HG02981 (cell line): ENCODE measurements around the gene LRATD1.
"Not testable (repeated sequence)": the region's sequence is repeated elsewhere in the genome, so short reads cannot be mapped to it uniquely, and the experiment has no call there.

Source experiments
- ATAC-seq: cut with Tn5 transposase; IDR thresholded peaks from one replicate; pipeline ENCODE4 v1.9.1; 2021; ENCODE audit warnings: mild to moderate bottlenecking, moderate library complexity; ENCODE audit not compliant: unreplicated experiment

The LRATD1 gene, protein sequence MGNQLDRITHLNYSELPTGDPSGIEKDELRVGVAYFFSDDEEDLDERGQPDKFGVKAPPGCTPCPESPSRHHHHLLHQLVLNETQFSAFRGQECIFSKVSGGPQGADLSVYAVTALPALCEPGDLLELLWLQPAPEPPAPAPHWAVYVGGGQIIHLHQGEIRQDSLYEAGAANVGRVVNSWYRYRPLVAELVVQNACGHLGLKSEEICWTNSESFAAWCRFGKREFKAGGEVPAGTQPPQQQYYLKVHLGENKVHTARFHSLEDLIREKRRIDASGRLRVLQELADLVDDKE

DNA sequence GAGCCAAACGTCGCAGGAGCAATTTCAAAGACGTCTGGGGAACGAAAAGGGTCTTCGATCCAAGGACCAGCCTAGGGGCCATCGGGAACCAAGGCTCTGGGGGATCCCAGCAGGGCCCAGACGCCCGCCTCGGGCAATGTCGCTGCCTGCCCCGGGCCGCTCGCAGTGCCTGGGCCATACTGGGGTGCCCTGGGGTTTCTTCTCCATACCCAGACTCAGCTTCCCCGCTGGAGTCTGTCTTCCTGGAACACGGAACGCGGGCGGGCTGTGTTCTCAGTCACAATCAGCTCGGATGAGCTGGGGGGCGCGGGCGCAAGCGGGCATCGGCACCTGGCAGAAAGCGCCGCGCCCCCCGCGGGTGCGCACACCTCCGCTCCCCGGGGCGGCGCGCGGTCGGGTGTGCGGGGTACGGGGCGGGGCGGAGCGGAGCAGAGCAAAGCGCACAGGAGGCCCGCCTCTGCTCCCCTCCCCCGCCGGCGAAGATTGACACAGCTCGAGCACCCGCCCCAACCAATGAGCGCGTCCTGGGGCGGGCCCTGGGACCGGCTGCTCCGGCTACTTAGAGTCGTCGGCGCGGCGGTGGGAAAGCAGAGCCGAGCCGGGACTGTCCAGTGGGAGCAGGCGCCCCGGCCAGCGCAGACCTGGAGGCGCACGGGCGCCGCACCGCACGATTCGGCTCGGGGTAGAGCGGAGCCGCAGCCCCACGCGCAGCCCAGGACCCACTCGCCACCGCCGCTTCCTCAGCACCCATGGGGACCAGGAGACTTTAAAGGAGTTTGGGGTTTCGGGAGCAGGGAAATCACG lies at the start of gene LRATD1:
TSS of gene LRATD1 (plus strand) at position 585 of the 804 bp plus-strand sequence. CDS start 1,263 bp downstream, outside the sequence.
- no peak for ATAC-seq

DNA sequence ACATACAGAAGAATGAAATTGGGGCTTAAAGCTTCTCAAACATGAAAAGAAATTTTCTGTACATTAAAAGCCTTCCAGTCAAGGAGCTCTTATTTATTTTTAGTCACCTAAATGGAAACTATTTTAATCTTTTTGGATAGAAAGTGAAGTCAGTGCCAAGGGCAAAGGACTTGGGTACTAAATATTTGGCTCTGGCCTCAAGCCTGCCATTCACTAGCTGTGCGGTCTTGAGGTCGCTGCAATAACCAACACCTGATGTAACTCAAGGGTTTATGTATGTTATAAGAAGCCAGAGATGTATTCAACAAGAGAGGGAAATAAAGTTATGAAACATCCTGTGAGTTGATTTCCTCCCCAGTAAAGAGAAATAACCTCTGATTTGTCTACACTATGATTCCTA lies 49.5 kb upstream of the LRATD1 start:
- ATAC-seq, result no peak

DNA sequence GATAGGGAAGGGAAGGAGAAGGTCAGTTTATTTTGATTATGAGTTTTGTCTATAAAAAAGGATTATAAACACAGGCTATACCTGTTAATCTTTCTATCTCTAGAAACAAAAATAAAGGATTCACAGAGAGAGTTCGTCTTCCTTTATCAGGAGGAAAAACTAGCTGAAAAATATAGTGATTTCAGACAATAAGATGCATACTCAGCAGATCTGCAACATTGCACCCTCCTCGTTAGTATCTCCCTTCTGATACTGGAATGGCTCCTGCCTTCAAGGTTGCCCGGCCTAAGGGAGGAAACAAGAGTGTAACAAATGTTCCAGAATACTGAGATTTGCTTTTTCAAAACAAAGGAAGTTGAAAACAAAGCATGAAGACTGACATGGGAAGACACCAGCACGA lies 48.7 kb upstream of the LRATD1 start:
- no peak for ATAC-seq

DNA sequence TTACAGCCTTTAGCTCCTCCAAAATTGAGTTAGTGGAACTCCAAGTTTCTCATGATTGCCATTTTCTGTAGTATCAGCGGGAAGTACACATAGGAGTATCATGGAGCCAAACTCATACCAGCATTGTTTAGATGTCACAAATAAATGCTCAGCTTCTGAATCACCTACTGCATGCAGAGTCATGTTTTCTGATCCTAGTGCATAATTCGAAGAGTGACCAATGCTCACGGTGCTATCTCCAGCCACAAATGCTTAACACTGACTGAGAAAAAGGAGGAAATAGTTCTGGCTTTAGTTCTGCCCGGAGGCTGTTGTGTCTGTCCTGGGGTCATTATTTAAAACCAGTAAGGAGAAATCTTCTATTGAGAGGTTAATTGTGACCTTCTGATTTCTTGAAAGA lies 45.4 kb upstream of the LRATD1 start:
- ATAC-seq, result no peak

DNA sequence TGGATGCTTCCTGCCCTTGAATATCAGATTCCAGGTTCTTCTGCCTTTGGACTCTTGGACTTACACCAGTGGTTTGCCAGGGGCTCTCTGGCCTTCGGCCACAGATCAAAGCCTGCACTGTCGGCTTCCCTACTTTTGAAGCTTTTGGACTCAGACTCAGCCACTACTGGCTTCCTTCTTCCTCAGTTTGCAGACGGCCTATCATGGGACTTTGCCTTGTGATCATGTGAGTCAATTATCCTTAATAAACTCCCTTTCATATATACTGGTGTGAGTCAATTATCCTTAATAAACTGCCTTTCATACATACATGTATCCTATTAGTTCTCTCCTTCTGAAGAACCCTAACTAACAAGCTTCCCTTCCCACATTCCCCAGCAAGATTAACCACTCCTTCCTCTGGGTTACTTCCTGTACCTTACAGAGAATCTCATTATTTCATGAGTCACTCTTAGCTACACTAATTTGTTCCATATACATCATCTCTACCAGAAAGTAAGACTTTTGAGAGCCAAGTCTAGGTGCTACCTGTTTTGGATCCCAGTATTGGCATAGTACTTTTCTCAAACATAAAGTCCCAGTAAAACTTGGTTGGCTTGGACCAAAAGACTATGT lies 31.3 kb upstream of the LRATD1 start:
- ATAC-seq, result no peak

DNA sequence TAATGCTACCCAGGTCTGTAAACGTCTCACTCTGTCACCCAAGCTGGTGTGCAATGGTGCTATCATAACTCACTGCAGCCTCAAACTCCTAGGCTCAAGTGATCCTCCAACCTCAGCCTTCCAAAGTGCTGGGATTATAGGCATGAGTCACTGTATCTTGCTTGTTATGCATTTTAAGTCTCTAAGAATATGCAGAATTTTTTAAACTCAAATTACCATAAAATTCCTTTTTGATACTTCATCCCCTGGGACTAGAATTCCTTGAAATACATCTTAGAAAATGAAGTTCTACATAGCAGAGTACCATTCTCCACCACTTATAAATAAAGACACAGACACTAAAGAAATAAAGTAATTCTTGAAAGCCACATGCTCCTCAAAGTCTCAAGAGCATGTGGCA lies 30.2 kb upstream of the LRATD1 start:
- no peak for ATAC-seq

DNA sequence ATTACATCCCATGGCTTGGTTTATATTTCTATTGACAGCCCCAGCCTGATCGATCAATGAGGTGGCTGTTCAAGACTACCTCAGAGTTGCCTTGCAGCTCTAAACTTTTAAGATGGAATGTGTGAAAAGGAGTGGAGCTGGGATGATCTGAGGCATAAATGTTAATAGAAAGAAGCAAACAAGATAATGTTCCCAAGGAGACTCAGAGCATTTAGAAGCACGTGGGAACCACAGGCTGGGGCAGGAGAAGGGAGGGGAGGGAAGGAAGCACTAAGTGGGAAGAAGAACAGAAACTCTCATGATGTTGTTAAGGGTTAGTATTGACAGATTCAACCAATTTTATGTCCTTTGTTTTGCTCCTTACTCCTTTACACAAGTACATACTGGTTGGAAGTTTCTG lies 28.8 kb upstream of the LRATD1 start:
- no peak for ATAC-seq

DNA sequence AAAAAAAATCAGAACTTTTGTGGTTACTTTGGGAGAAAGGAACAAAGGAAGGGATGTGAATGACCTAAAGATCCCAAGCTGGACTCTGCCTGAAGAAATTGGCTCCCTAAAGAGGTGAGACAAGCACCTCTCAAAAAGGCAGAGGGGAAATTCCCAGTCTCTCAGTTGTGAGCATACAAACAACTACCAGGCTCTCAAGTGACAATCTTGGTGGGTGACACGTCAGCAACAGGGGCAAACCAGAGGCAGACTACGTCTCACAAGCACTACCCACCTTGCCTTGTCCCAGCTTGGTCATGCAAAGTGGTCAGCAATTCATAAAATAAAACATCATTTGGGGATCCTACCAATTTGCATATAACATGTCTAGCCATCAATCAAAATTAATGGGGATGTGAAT lies 24.3 kb upstream of the LRATD1 start:
- no peak for ATAC-seq

DNA sequence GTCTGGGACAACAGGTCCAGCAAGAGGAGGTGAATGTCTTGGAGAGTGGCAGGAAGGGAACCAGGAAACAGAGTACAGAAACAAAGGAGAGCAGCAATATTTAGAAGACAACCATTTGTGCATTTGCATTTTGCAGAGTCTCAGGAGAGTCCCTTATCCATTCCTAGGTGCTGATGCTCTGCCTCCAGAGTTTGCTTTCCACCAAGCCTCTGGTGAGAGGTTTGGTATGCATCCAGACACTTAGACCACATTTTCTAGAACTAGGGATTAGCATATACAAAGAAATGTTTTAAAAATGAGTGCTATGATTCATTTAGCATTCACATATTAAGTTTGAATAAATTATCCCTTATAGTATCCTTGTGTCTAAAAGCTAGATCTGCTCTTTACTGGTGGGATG lies 18.5 kb upstream of the LRATD1 start:
- ATAC-seq, result no peak

DNA sequence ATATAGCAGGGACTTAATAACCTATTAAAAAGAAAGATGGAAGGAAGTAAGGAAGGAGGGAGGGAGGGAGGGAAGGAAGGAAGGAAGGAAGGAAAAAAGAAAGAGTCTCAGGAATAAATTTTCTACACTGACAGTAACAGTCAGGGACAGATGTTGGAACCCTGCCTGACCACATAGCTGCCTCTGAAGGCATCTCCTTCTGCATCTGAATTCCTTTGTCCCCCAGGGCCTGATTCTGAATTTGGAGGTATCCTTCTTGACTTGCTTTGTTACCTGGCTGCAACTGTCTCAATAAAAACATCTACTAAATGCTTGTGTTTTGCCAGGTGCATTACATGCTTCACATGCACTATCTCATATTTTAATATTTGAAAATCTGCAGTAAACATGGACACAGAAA lies 17.4 kb upstream of the LRATD1 start:
- no peak for ATAC-seq

DNA sequence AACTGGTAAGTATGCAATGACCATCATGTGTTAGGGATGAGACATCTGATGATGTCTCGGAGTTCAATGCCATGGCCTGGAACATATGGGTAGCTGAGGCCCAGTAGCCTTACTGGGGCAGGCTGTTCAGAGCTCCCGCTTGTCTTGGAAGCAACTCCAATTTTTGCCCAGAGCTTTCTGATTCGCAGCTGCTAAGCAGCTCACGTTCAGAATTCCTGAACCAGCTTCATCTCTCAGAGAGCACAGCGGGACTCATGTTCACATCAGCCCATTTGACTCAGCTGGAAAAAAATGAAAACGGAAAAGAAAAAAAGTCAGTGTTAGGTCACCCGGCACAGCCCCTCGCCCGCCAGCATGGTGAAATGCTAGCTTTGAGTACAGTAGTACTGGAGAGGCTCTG lies 16.8 kb upstream of the LRATD1 start:
- ATAC-seq, result no peak

DNA sequence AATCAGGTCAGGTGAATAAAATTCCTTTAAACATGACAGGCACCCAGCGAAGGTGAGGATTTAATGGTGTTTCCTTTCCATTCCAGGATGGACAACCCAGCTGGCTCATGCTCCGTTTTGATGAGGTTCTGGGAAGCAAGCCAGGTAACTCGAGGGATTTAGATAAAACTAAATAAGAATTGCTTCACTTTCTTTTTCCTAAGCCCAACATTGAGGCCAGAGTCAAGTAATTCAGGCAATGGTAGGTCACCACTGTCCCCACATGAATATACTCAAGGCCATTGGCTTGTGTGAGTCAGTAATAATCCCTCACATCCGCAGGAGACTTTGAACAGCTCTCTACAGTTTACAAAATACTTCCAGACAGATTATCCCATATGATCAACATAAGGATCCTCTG lies 16.2 kb upstream of the LRATD1 start:
- ATAC-seq, result no peak

DNA sequence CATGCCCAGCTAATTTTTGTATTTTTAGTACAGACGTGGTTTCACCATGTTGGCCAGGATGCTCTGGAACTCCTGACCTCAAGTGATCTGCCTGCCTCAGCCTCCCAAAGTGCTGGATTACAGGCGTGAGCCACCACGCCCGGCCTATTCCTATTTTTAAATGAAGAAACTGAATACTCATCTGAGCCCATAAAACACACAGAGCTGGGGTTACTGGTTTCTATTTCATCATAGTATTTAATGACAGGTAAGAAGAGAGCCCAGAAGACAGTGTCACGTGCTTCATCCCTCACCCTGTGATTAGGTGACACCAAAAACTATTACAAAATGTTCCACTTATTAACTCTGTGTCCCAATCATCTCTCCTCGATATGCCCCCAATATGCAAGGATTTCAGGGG lies 15.6 kb upstream of the LRATD1 start:
- ATAC-seq, result no peak

DNA sequence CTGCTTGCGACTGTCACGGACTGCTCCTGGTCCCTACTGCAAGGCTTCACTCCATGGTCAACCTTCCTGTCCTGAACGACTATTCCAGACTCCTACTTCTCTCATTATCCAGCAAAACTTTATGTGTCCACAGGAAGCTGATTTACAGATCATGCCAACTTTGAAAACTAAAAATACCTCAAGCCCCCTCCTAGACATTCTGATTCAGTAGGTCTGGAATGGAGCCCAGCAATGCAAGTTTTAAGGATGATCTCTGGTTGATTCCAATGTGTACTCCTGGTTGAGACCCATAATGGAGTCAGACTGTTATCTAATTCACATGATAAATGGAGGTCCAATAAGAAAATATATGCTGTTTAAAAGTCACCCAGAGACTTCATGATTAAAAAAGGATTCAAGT lies 13.1 kb upstream of the LRATD1 start:
- ATAC-seq, result no peak

DNA sequence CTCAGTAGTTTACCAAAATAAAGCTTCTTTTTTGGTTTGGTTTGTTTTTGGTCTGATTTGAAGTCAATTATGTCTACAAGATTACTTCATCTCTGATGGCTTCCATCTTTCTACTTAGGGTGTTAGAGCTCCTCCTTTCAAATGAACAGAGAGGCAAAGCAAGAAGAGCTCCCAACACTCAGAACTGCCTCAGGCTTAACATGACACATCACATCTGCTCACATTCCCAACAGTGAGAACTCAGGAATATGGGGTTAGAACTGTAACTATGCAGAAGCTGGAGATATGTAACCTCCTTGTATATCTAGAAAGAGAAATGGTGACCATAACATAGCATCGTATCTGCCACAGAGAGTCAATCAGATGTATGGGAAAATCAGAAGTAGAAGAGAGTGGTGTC lies 11.4 kb upstream of the LRATD1 start:
- ATAC-seq, result no peak

DNA sequence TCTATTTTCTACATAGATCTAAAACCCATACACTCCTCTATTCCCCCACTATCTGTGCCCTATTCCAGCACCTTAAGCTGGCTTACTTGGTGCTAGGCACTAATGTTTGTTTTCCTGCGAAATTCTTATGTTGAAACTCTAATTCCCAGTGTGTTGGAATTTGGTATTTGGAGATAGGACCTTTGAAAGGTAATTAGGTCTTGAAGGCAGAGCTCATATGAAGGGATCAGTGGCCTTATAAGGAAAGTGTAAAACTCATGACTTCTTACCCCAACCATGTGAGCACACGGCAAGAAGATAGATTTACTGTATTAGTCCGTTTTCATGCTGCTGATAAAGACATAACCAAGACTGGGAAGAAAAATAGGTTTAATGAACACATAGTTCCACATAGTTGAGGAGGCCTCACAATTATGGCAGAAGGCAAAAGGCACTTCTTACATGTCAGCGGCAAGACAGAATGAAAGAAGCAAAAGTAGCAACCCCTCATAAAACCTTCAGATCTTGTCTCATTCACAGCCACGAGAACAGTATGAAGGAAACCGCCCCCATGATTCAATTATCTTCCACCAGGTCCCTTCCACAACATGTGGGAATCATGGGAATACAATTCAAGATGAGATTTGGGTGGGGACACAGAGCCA lies 10.5 kb upstream of the LRATD1 start:
- ATAC-seq, result no peak

DNA sequence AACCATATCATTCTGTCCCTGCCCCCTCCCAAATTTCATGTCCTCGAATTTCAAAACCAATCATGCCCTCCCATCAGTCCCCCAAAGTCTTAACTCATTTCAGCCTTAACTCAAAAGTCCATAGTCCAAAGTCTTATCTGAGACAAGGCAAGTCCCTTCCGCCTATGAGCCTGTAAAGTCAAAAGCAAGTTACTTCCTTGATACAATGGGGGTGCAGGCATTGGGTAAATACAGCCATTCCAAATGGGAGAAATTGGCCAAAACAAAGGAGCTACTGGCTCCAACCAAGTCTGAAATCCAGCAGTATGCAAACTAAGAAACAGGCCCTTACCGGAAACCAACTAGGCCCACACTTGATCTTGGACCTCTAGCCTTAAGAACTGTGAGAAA lies 10.0 kb upstream of the LRATD1 start:
- not testable (repeated sequence) for ATAC-seq

DNA sequence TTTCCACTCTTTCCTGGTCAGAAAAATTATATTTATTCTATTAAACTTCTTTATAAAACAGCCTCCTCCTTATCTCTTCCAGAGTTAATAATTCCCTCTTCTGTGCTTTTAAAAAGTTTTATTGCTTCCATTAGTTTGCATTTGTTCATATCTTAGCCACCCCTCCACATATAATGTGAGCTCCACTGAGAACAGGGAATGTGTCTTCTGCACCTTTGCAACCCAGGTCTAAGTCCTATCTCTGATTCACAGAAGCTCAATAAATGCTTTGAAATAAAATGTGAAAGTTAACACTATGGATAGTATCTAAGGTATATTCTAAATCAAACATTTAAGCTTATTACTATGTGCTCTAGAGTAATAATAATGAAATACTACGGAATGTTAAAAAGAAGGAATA lies 9.3 kb upstream of the LRATD1 start:
- no peak for ATAC-seq

DNA sequence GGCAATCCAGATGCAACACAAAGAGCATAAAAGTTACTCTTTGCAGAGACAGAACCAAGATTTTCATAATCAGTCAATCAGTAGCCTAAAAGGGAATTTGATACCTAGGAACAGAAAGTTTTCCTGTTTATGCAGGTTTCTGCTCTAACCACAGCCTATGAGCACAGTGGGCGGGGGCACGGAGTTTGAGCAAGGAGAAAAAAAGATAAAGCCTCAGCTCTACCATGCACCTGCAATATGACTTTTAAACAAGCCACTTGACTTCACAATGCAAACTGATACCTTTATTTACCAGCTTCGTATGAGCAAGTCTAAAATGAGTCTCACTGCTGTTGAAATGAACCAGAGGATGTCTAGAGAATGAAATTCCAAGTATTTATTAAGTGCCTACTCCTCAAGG lies 5.6 kb upstream of the LRATD1 start:
- ATAC-seq, result no peak

DNA sequence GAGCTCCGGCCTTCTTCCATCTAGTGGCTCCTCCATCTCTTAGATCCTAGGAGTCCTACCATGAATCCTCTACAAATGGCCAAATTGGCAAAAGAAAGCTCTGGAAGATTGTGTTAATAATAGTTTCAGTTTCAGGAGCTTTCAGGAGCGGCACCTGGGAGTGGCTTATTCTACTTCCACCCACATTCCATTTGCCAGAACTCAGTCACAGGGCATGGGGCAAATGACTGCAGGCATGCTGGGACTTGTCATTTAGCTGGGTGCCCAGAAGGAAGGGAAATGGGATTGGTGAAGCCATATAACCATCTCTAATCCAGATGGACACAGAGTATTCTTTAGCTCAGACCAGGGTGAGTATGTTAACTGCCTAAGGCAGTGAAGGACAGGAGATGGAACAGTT lies 3.6 kb upstream of the LRATD1 start:
- no peak for ATAC-seq

DNA sequence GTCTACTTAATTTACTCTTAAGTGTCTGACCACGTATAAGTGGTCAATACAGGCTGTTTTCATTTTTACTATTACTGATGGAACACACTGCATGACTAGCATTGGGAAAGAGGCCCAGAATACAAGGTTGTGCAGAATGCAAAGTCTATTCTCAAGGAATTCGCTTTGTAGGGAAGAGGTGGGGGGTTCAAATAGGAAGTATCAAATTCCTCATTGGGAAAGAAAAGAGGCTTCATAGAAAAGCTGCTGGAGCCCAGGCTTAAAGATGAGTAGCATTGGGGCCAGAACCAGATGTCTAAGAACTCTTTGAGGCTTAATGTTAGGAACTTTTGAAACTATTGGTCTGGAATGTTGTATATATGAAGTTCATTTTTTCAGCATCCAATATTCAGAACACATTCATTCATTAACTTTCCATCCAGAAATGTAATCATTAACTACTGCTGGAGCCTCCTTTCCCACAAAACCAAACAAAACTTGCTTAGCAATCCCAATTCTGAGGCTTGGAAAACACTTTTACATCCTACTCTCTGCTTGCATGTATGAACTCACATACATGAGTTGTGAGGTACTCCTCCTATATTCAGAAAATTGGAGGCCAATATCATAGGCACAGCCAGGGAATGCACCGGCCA lies 994 bp upstream of the LRATD1 start:
- ATAC-seq, result no peak
